GM12878 (cell line): Measurements from ENCODE around the gene CRYBB2. TPM values are rescaled to one million over a fixed set of nuclear protein-coding genes. Genes with fewer than 3 reads are reported as not detected.

Experiments
- ATAC-seq: fragments of 200-7000 bp; cut with Tn5 transposase; 3 replicates; pipeline ENCODE4 v1.9.1; 2020; ENCODE audit warnings: mild to moderate bottlenecking, moderate library complexity
- BruUV-seq: library from RNA; stranded (reverse); fragments of 400-500 nt; replicated peaks from 2 replicates; lab custom pipeline; 2021; lab: Mats Ljungman, UMichigan
- CTCF ChIA-PET: fragments of 300-600 bp; sonication (Branson Sonifier 250); formaldehyde crosslinking; extraction: SDS; loops from one replicate; lab custom pipeline; 2021; ENCODE audit warnings: inconsistent platforms; lab: Yijun Ruan, JAX
- POLR2A ChIA-PET: fragments of 350-600 bp; formaldehyde crosslinking; extraction: SDS; loops from one replicate; lab custom pipeline; 2021; ENCODE audit warnings: inconsistent platforms; lab: Charles Lee
- RAD21 ChIA-PET: fragments of 300-600 bp; sonication (Branson Sonifier 250); formaldehyde crosslinking; loops from one replicate; lab custom pipeline; 2023; ENCODE audit warnings: antibody characterized with exemption; ENCODE audit not compliant: unreplicated experiment; lab: Charles Lee
- SMC1A ChIA-PET: fragments of 300-600 bp; sonication (Branson Sonifier 250); formaldehyde crosslinking; loops from one replicate; lab custom pipeline; 2023; ENCODE audit not compliant: unreplicated experiment, uncharacterized antibody; lab: Charles Lee
- DNase-seq: peaks from one replicate; pipeline ENCODE4 v3.0.0-alpha.2; 2011; ENCODE audit warnings: low read depth, low spot score
- FAIRE-seq: peaks from 3 replicates; lab custom pipeline; 2011; peaks lifted over from hg19 to GRCh38; lab: Jason Lieb, UNC
- H2AFZ ChIP-seq: 2 replicates; pipeline ENCODE4 v1.6.0; 2011; ENCODE audit warnings: low read depth, low read length, control low read depth; ENCODE audit not compliant: control insufficient read depth
- H3K27ac ChIP-seq: 2 replicates; pipeline ENCODE4 v1.5.1; 2011; ENCODE audit warnings: control low read depth; ENCODE audit not compliant: control insufficient read depth, insufficient read depth
- H3K27me3 ChIP-seq, 2 experiments: replicated peaks in 1 of 2; 2 replicates each; pipeline versions ENCODE4 v1.6.0 to v1.6.1; 2011; ENCODE audit warnings: low read length in 1 of 2; ENCODE audit not compliant: control insufficient read depth in 2 of 2, insufficient read depth in 2 of 2
- H3K36me3 ChIP-seq, 2 experiments: 2 replicates each; pipeline ENCODE4 v1.5.1; 2011; ENCODE audit warnings: low read length in 1 of 2; ENCODE audit not compliant: control insufficient read depth in 2 of 2, insufficient read depth in 2 of 2
- H3K4me1 ChIP-seq: 2 replicates; pipeline ENCODE4 v1.6.1; 2011; ENCODE audit warnings: mild to moderate bottlenecking, low read length, moderate library complexity, mixed read lengths; ENCODE audit not compliant: control insufficient read depth, insufficient read depth
- H3K4me2 ChIP-seq: 2 replicates; pipeline ENCODE4 v1.6.0; 2011; ENCODE audit warnings: control low read depth; ENCODE audit not compliant: control insufficient read depth, insufficient read depth
- H3K4me3 ChIP-seq: fragments of 200-600 bp; sonication (generic); 2 replicates; pipeline ENCODE4 v1.5.1; 2016
- H3K79me2 ChIP-seq: 2 replicates; pipeline ENCODE4 v1.6.0; 2011; ENCODE audit warnings: low read length; ENCODE audit not compliant: control insufficient read depth, insufficient read depth
- H3K9ac ChIP-seq: 2 replicates; pipeline ENCODE4 v1.8.0; 2011; ENCODE audit warnings: low read length, control low read depth, mixed read lengths; ENCODE audit not compliant: control insufficient read depth, insufficient read depth
- H3K9me3 ChIP-seq: replicated peaks from 3 replicates; pipeline ENCODE4 v1.5.1; 2011; ENCODE audit warnings: mild to moderate bottlenecking, low read length; ENCODE audit not compliant: control insufficient read depth, insufficient read depth
- H4K20me1 ChIP-seq: 2 replicates; pipeline ENCODE4 v1.6.0; 2011; ENCODE audit not compliant: control insufficient read depth, insufficient read depth
- CBFB ChIP-seq: IDR thresholded peaks from 2 replicates; pipeline ENCODE4 v1.6.1; 2016; ENCODE audit warnings: antibody characterized with exemption, low read depth
- CEBPZ ChIP-seq: fragments of 150-350 bp; IDR thresholded peaks from 2 replicates; pipeline ENCODE4 v1.6.1; 2016; ENCODE audit warnings: low read depth, low read length
- FOXM1 ChIP-seq: IDR thresholded peaks from 2 replicates; pipeline ENCODE4 v1.6.1; 2012; ENCODE audit warnings: low read depth, mild to moderate bottlenecking, inconsistent platforms, low read length, moderate library complexity
- IKZF2 ChIP-seq, 2 experiments: fragments of 450-650 bp; IDR thresholded peaks; 2 replicates each; pipeline ENCODE4 v1.6.1; 2017; ENCODE audit warnings: mild to moderate bottlenecking in 2 of 2, moderate library complexity in 2 of 2
- MXI1 ChIP-seq: fragments of 150-350 bp; IDR thresholded peaks from 2 replicates; pipeline ENCODE4 v1.6.1; 2011; ENCODE audit warnings: low read depth, mild to moderate bottlenecking, inconsistent platforms, low read length, improper control_type of control experiment
- TCF12 ChIP-seq: IDR thresholded peaks from 2 replicates; pipeline ENCODE4 v1.6.1; 2011; ENCODE audit warnings: low read depth, mild to moderate bottlenecking, low read length
- TCF7 ChIP-seq: IDR thresholded peaks from 2 replicates; pipeline ENCODE4 v1.6.1; 2014; ENCODE audit warnings: antibody characterized with exemption, borderline replicate concordance
- WRNIP1 ChIP-seq: IDR thresholded peaks from 2 replicates; pipeline ENCODE4 v1.6.1; 2011; ENCODE audit warnings: low read depth, low read length, improper control_type of control experiment, borderline replicate concordance
- ZBED1 ChIP-seq: IDR thresholded peaks from 2 replicates; pipeline ENCODE4 v1.6.1; 2016; ENCODE audit warnings: borderline replicate concordance
- WGBS: methylation state at CpG from one replicate; pipeline ENCODE4 v1.1.6; 2016; ENCODE audit warnings: low lambda C conversion rate; ENCODE audit not compliant: insufficient replicate concordance, insufficient coverage; ENCODE audit errors: missing lambda C conversion rate; 5-methylcytosine and 5-hydroxymethylcytosine counted together
- in situ Hi-C: fragments of 300-500 bp; cut with MboI; formaldehyde crosslinking; loops from 9 replicates; pipeline ENCODE4 v1.14.3; 2018; ENCODE audit warnings: mixed read lengths
- intact Hi-C: fragments of 100-400 bp; cut with micrococcal nuclease; formaldehyde crosslinking; loops from one replicate; pipeline ENCODE4 v1.14.2; 2022; ENCODE audit not compliant: unreplicated experiment
- polyA plus RNA-seq, 11 experiments: library from polyadenylated mRNA; depleted of rRNA in 4 of 11; unstranded in 6 of 11; stranded (reverse) in 5 of 11; fragments of >200 nt; fragmentation: Nextera tagmentation in 4 of 11; fragmentation: Illumina TruSeq in 1 of 11; extraction: Ambion mirVana in 4 of 11; extraction: Trizol in 1 of 11; gene quantifications; 1 replicate in 1 of 11; 2 replicates in 10 of 11; pipeline versions ENCODE4 v1.2.1 to v1.2.3, GENCODE V29; 2011 to 2016; ENCODE audit warnings: inconsistent platforms in 2 of 11, missing spikeins in 2 of 11, low read depth in 1 of 11
- total RNA-seq, 4 experiments: library from RNA; depleted of rRNA in 3 of 4; stranded (reverse); fragments of >200 nt in 3 of 4; fragmentation: Illumina TruSeq in 1 of 4; extraction: Trizol in 1 of 4; gene quantifications; 2 replicates each; pipeline versions ENCODE4 v1.2.1 to v1.2.3, GENCODE V29; 2013 to 2021
- TF ChIP-seq, protein P1 (sequence below): IDR thresholded peaks from 2 replicates; pipeline ENCODE4 v1.6.1; 2012; ENCODE audit warnings: low read depth, low read length, improper control_type of control experiment

Gene CRYBB2
- total and polyA plus RNA-seq, 10 of the 15 experiments (the other 5 are each of a cell fraction or from before 2014, with no cell fraction given), result not detected

DNA sequence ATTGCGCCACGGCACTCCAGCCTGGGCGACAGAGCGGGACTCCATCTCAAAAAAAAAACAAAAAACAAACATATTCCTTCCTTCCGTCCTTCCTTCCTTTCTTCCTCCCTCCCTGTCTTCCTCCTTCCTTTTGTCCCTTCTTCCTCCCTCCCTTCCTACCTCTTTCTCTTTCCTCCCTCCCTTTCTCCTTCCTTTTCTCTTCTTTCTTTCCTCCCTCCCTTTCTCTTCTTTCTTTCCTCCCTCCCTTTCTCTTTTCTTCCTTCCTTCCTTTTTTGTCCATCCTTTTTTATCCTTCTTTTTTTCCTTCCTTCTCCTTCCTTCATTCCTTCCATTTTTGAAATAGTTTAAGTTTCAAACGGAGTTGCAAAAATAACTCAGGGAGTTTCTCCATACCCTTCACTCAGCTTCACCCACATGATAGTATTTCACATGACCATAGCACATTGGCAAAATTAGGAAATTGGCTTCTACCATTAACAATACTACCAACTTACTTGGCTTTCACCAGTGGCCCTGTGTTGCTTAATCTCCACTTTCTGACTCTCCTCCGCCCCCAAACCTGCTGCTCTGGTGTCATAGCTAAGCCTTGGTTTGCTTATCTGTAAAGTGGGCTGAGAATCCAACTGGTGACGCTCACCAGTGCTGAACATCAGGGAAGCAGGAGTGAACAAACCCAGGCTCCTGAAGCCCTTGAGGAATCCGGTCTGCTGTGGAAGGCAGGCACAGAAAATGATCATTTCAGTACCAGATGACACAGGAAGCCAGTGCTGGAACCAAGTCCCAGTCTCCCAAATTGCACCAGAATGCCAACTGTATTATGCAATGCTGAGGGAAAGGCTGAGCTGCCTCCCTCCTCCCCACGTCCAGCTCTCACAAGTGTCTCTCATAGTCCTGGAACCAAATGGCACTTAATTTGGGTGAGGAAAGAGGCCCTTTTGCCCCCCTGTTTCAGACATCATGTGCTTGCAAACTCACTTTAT is 37.0 kb upstream of the CRYBB2 start:
- Histone ChIP-seq H3K4me3 (no peak overlapping the region), H3K79me2 (no peaks in the 10 kb centered on the region), H2AFZ (no peak overlapping the region), H3K9ac (no peak overlapping the region), H3K9me3 (no peaks in the 10 kb centered on the region; the same call in 2 of the 3 replicates), H3K36me3 (no peaks in the 10 kb centered on the region), H3K4me1 (no peaks in the 10 kb centered on the region), H3K27me3 (no peaks in the 10 kb centered on the region), H4K20me1 (no peaks in the 10 kb centered on the region), H3K27ac (no peak overlapping the region), H3K4me2 (no peak overlapping the region)
- intact Hi-C loops (no loop called here), in situ Hi-C loops (no loop called here)
- TF ChIP-seq WRNIP1 (no peak), IKZF2 (IDR thresholded peaks at IDR 0.05) (no peak), CEBPZ (no peak), FOXM1 (no peak), ZBED1 (no peak), TCF7 (no peak), TCF12 (no peak), CBFB (no peak), MXI1 (no peak)
- TF ChIP-seq, protein P1, sequence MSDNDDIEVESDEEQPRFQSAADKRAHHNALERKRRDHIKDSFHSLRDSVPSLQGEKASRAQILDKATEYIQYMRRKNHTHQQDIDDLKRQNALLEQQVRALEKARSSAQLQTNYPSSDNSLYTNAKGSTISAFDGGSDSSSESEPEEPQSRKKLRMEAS, result no peak
- ChIA-PET POLR2A (interaction anchor here (0.9 kb wide), 1 partner anchor 321 kb away, joined by 7 read pairs; no protein-coding TSS in a partner anchor), SMC1A (no interaction called here), RAD21 (no interaction called here), CTCF (no interaction called here)
- FAIRE-seq, result no peak
- no peak for DNase-seq
- WGBS, result 30% methylated on average over 10 of the region's 10 CpGs
- no peak for ATAC-seq
- BruUV-seq, result no TSS peak
